Measurements from ENCODE around the gene CNTN5.

The CNTN5 gene

GRCh38 chr11:99584830-99585229, 564.1 kb downstream of the CNTN5 start:
- Mint-ChIP-seq H3K27me3 (no peaks in the 10 kb centered on the region), H3K9me3 (ENCODE audit: low read depth) (peaks cover 7% of the 10 kb centered on the region), H3K4me3 (no peak overlapping the region), H3K27ac (no peak overlapping the region), H3K36me3 (no peaks in the 10 kb centered on the region), H3K4me1 (ENCODE audit: low read depth) (no peaks in the 10 kb centered on the region)

GRCh38 chr11:99585606-99586005, 564.9 kb downstream of the CNTN5 start:
- peaks cover 7% of the 10 kb centered on the region for H3K9me3 Mint-ChIP-seq (ENCODE audit: low read depth)
- H3K36me3 Mint-ChIP-seq = no peaks in the 10 kb centered on the region
- no peaks in the 10 kb centered on the region for H3K27me3 Mint-ChIP-seq
- no peak overlapping the region for H3K27ac Mint-ChIP-seq
- H3K4me1 Mint-ChIP-seq (ENCODE audit: low read depth) = no peaks in the 10 kb centered on the region
- no peak overlapping the region for H3K4me3 Mint-ChIP-seq

- H3K4me3 Mint-ChIP-seq = no peak overlapping the region
- H3K9me3 Mint-ChIP-seq (ENCODE audit: low read depth) = peaks cover 6% of the 10 kb centered on the region
- no peaks in the 10 kb centered on the region for H3K4me1 Mint-ChIP-seq (ENCODE audit: low read depth)
- no peaks in the 10 kb centered on the region for H3K27me3 Mint-ChIP-seq
- H3K27ac Mint-ChIP-seq = no peak overlapping the region
- no peaks in the 10 kb centered on the region for H3K36me3 Mint-ChIP-seq
Observed at GRCh38 chr11:99589771-99590170, 569.0 kb downstream of the CNTN5 start.

GRCh38 chr11:99592266-99592665, 571.5 kb downstream of the CNTN5 start:
- H3K27me3 Mint-ChIP-seq = no peaks in the 10 kb centered on the region
- H3K4me1 Mint-ChIP-seq (ENCODE audit: low read depth) = no peaks in the 10 kb centered on the region

GRCh38 chr11:99593197-99593596, 572.4 kb downstream of the CNTN5 start:
- H3K36me3 Mint-ChIP-seq = no peaks in the 10 kb centered on the region

More at GRCh38 chr11:99592266-99592665, 571.5 kb downstream of the CNTN5 start:
- H3K27ac Mint-ChIP-seq = no peak overlapping the region
- H3K4me3 Mint-ChIP-seq = no peak overlapping the region
- no peaks in the 10 kb centered on the region for H3K36me3 Mint-ChIP-seq
- H3K9me3 Mint-ChIP-seq (ENCODE audit: low read depth) = peaks cover 8% of the 10 kb centered on the region

GRCh38 chr11:99601179-99601578, 580.4 kb downstream of the CNTN5 start:
- H3K27ac Mint-ChIP-seq = no peak overlapping the region
- H3K4me3 Mint-ChIP-seq = no peak overlapping the region
- H3K36me3 Mint-ChIP-seq = no peaks in the 10 kb centered on the region
- no peaks in the 10 kb centered on the region for H3K4me1 Mint-ChIP-seq (ENCODE audit: low read depth)
- H3K27me3 Mint-ChIP-seq = no peaks in the 10 kb centered on the region
- H3K9me3 Mint-ChIP-seq (ENCODE audit: low read depth) = peaks cover 11% of the 10 kb centered on the region

More at GRCh38 chr11:99593197-99593596, 572.4 kb downstream of the CNTN5 start:
- no peaks in the 10 kb centered on the region for H3K4me1 Mint-ChIP-seq (ENCODE audit: low read depth)
- H3K27ac Mint-ChIP-seq = no peak overlapping the region
- H3K27me3 Mint-ChIP-seq = no peaks in the 10 kb centered on the region
- peaks cover 8% of the 10 kb centered on the region for H3K9me3 Mint-ChIP-seq (ENCODE audit: low read depth)
- H3K4me3 Mint-ChIP-seq = no peak overlapping the region

GRCh38 chr11:99614352-99614751, 593.6 kb downstream of the CNTN5 start:
- no peak overlapping the region for H3K27ac Mint-ChIP-seq
- H3K36me3 Mint-ChIP-seq = no peaks in the 10 kb centered on the region
- no peaks in the 10 kb centered on the region for H3K4me1 Mint-ChIP-seq (ENCODE audit: low read depth)
- no peaks in the 10 kb centered on the region for H3K27me3 Mint-ChIP-seq
- no peak overlapping the region for H3K4me3 Mint-ChIP-seq
- H3K9me3 Mint-ChIP-seq (ENCODE audit: low read depth) = peaks cover 7% of the 10 kb centered on the region

GRCh38 chr11:99630629-99631028, 609.9 kb downstream of the CNTN5 start:
- H3K36me3 Mint-ChIP-seq = no peaks in the 10 kb centered on the region
- H3K4me3 Mint-ChIP-seq = no peak overlapping the region
- no peak overlapping the region for H3K27ac Mint-ChIP-seq
- H3K27me3 Mint-ChIP-seq = no peaks in the 10 kb centered on the region
- no peaks in the 10 kb centered on the region for H3K4me1 Mint-ChIP-seq (ENCODE audit: low read depth)
- H3K9me3 Mint-ChIP-seq (ENCODE audit: low read depth) = peaks cover 18% of the 10 kb centered on the region

- Mint-ChIP-seq H3K4me1 (ENCODE audit: low read depth) (no peaks in the 10 kb centered on the region), H3K4me3 (no peak overlapping the region), H3K36me3 (no peaks in the 10 kb centered on the region), H3K9me3 (ENCODE audit: low read depth) (peaks cover 13% of the 10 kb centered on the region), H3K27ac (no peak overlapping the region), H3K27me3 (no peaks in the 10 kb centered on the region)
Observed at GRCh38 chr11:99631618-99632017, 610.9 kb downstream of the CNTN5 start.

- H3K9me3 Mint-ChIP-seq (ENCODE audit: low read depth) = peaks cover 13% of the 10 kb centered on the region
- no peak overlapping the region for H3K27ac Mint-ChIP-seq
- no peaks in the 10 kb centered on the region for H3K27me3 Mint-ChIP-seq
- H3K4me3 Mint-ChIP-seq = no peak overlapping the region
- H3K36me3 Mint-ChIP-seq = no peaks in the 10 kb centered on the region
- no peaks in the 10 kb centered on the region for H3K4me1 Mint-ChIP-seq (ENCODE audit: low read depth)
Observed at GRCh38 chr11:99632969-99633368, 612.2 kb downstream of the CNTN5 start.

GRCh38 chr11:99634581-99634980, 613.8 kb downstream of the CNTN5 start:
- Mint-ChIP-seq H3K36me3 (no peaks in the 10 kb centered on the region), H3K4me1 (ENCODE audit: low read depth) (no peaks in the 10 kb centered on the region), H3K27ac (no peak overlapping the region), H3K4me3 (no peak overlapping the region), H3K9me3 (ENCODE audit: low read depth) (peaks cover 13% of the 10 kb centered on the region), H3K27me3 (no peaks in the 10 kb centered on the region)

- Mint-ChIP-seq H3K4me3 (no peak overlapping the region), H3K4me1 (ENCODE audit: low read depth) (no peaks in the 10 kb centered on the region), H3K27me3 (no peaks in the 10 kb centered on the region), H3K27ac (no peak overlapping the region), H3K9me3 (ENCODE audit: low read depth) (peaks cover 24% of the 10 kb centered on the region), H3K36me3 (no peaks in the 10 kb centered on the region)
Observed at GRCh38 chr11:99638073-99638553, 617.4 kb downstream of the CNTN5 start.

GRCh38 chr11:99640671-99641070, 619.9 kb downstream of the CNTN5 start:
- no peaks in the 10 kb centered on the region for H3K27me3 Mint-ChIP-seq
- H3K4me3 Mint-ChIP-seq = no peak overlapping the region
- no peaks in the 10 kb centered on the region for H3K4me1 Mint-ChIP-seq (ENCODE audit: low read depth)
- H3K27ac Mint-ChIP-seq = no peak overlapping the region
- peaks cover 10% of the 10 kb centered on the region for H3K9me3 Mint-ChIP-seq (ENCODE audit: low read depth)
- no peaks in the 10 kb centered on the region for H3K36me3 Mint-ChIP-seq

GRCh38 chr11:99645934-99646333, 625.2 kb downstream of the CNTN5 start:
- Mint-ChIP-seq H3K27me3 (no peaks in the 10 kb centered on the region), H3K9me3 (ENCODE audit: low read depth) (peaks cover 20% of the 10 kb centered on the region), H3K27ac (no peak overlapping the region), H3K4me1 (ENCODE audit: low read depth) (no peaks in the 10 kb centered on the region), H3K36me3 (no peaks in the 10 kb centered on the region), H3K4me3 (no peak overlapping the region)

GRCh38 chr11:99670067-99670676, 649.4 kb downstream of the CNTN5 start:
- no peaks in the 10 kb centered on the region for H3K4me1 Mint-ChIP-seq (ENCODE audit: low read depth)
- H3K9me3 Mint-ChIP-seq (ENCODE audit: low read depth) = peaks cover 11% of the 10 kb centered on the region
- no peak overlapping the region for H3K4me3 Mint-ChIP-seq
- H3K27me3 Mint-ChIP-seq = no peaks in the 10 kb centered on the region
- H3K36me3 Mint-ChIP-seq = no peaks in the 10 kb centered on the region
- no peak overlapping the region for H3K27ac Mint-ChIP-seq

GRCh38 chr11:99671808-99672409, 651.2 kb downstream of the CNTN5 start:
- Mint-ChIP-seq H3K4me3 (no peak overlapping the region), H3K4me1 (ENCODE audit: low read depth) (no peaks in the 10 kb centered on the region), H3K36me3 (no peaks in the 10 kb centered on the region), H3K27ac (no peak overlapping the region), H3K9me3 (ENCODE audit: low read depth) (peaks cover 11% of the 10 kb centered on the region), H3K27me3 (no peaks in the 10 kb centered on the region)
